Lower lobe of right lung (tissue), 2 donors: ENCODE measurements around the gene ANKRD26. TPM values are rescaled to one million over a fixed set of nuclear protein-coding genes. Genes with fewer than 3 reads are reported as not detected.
"Not testable (repeated sequence)": the region's sequence is repeated elsewhere in the genome, so short reads cannot be mapped to it uniquely, and the experiment has no call there.

Experiments used
- ATAC-seq, 2 donors: fragments of 200-7000 bp; cut with Tn5 transposase; one replicate each; pipeline ENCODE4 v1.9.1; 2020 to 2022; ENCODE audit warnings: mild to moderate bottlenecking in 2 of 2, moderate library complexity in 2 of 2
- DNase-seq: peaks from one replicate; pipeline ENCODE4 v3.0.0-alpha.2; 2020
- H3K27ac ChIP-seq: fragments of 200-600 bp; one replicate; pipeline ENCODE4 v1.8.0; 2022
- H3K27me3 ChIP-seq: fragments of 200-600 bp; one replicate; pipeline ENCODE4 v1.8.0; 2022; ENCODE audit warnings: low read depth
- H3K36me3 ChIP-seq: fragments of 200-600 bp; one replicate; pipeline ENCODE4 v1.8.0; 2022; ENCODE audit warnings: mild to moderate bottlenecking
- H3K4me1 ChIP-seq: fragments of 200-600 bp; one replicate; pipeline ENCODE4 v1.8.0; 2022
- H3K4me3 ChIP-seq: fragments of 200-600 bp; one replicate; pipeline ENCODE4 v1.8.0; 2022; ENCODE audit warnings: mild to moderate bottlenecking
- H3K9me3 ChIP-seq: fragments of 200-600 bp; one replicate; pipeline ENCODE4 v1.8.0; 2022
- intact Hi-C: fragments of 100-400 bp; cut with DNase I; formaldehyde crosslinking; loops from one replicate; pipeline ENCODE4 v1.11.0; 2022
- total RNA-seq: library from RNA; stranded (reverse); fragmentation: NEBNext Ultra II Directional; extraction: Animal tissue kit (Norgen Biotek cat#: 25700); gene quantifications from one replicate; pipeline ENCODE4 v1.2.1, GENCODE V29; 2021
- TF ChIP-seq, protein P1 (sequence below): fragments of 200-600 bp; IDR thresholded peaks from one replicate; pipeline ENCODE4 v1.8.0; 2022; ENCODE audit warnings: antibody characterized with exemption, mild to moderate bottlenecking
- donor health status: DM: no; HTN: yes; CAD: no; lungs with severe emphysema.

The ANKRD26 gene
- total RNA-seq, 1 donor from 2014 or later, result 7.5 TPM

DNA sequence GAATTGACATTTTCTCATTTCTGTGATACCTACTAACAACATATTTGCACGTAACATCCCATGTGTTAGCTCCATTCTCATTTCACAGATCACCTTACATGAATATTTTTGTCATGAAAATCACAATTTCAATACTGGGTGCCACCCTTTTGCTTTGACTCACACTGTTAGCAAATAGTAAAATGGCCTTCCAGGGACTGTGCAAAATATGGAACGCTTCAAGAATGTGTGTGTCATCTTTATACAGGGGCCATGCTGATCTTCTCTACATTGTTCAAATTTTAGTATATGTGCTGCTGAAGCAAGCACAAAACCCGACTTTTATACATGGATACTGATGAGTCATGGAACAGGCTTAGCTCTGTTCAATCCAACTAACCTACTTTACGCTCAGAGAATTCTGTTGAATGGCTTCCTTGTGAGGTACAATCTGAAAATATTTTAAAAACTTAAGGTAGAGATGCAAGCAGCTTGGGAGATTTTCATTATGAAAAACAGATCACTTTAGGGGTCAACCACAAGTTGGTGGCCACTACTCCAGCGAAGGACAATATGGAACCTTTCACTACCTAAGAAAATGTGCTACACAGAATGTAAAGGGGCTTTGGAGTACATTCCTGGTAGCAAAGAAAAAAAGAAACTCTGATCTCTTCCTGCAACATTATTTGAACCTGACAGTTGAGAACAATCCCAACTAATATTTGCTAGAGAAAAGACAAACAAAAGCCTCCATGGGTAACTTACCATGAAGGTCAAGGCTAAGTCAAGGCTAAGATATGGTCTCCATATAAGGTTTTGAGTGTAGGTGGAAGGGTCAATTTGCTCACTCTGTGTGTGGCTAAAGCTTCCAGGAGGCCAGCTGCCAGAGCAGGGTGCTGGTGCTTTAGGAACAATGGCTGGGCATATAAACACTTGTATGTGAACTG lies 11.9 kb downstream of the ANKRD26 start:
- TF ChIP-seq, protein P1, sequence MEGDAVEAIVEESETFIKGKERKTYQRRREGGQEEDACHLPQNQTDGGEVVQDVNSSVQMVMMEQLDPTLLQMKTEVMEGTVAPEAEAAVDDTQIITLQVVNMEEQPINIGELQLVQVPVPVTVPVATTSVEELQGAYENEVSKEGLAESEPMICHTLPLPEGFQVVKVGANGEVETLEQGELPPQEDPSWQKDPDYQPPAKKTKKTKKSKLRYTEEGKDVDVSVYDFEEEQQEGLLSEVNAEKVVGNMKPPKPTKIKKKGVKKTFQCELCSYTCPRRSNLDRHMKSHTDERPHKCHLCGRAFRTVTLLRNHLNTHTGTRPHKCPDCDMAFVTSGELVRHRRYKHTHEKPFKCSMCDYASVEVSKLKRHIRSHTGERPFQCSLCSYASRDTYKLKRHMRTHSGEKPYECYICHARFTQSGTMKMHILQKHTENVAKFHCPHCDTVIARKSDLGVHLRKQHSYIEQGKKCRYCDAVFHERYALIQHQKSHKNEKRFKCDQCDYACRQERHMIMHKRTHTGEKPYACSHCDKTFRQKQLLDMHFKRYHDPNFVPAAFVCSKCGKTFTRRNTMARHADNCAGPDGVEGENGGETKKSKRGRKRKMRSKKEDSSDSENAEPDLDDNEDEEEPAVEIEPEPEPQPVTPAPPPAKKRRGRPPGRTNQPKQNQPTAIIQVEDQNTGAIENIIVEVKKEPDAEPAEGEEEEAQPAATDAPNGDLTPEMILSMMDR, result no peak
- Histone ChIP-seq H3K9me3 (no peaks in the 10 kb centered on the region), H3K36me3 (peaks cover 58% of the 10 kb centered on the region), H3K4me3 (no peak overlapping the region), H3K27me3 (no peaks in the 10 kb centered on the region), H3K27ac (no peak overlapping the region), H3K4me1 (no peaks in the 10 kb centered on the region)
- DNase-seq (no peak), ATAC-seq (no peak)
- intact Hi-C loops, result no loop called here

DNA sequence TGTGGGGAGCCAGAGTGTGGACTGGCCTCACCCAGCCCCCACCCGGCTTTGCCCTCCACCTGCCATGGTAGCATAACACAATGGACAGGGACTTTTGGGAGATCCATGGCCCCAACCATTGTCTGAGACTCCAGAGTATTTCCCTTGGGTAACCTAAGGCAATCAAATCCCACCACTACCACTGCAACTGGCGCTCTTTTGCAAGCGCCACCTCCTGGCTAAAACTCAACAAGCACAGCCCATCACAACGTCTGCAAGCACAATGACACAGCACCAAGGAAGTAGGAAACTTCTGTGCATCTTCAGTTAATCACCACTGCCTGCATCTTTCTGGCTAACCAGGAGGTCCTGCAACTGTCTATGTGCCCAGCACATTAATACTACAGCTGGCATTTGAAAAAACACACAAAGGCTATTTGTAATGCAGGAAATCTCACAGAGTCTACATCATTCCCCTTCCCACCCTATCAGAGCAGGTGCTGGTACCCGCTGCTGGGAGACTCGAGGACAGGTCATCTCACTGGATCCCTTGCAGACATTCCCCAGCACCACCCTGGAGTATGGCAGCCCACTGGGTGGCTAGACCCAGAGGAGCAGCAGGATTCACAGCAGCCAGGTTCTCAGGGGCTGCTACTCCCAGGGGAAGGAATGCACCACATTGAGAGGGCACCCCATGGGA lies 27.7 kb downstream of the ANKRD26 start:
- intact Hi-C loops, result no loop called here
- Histone ChIP-seq H3K9me3 (no peaks in the 10 kb centered on the region), H3K4me1 (no peaks in the 10 kb centered on the region), H3K4me3 (no peak overlapping the region), H3K36me3 (peaks cover 54% of the 10 kb centered on the region), H3K27ac (no peak overlapping the region), H3K27me3 (no peaks in the 10 kb centered on the region)
- DNase-seq (no peak), ATAC-seq (no peak)
- TF ChIP-seq, protein P1, result no peak

DNA sequence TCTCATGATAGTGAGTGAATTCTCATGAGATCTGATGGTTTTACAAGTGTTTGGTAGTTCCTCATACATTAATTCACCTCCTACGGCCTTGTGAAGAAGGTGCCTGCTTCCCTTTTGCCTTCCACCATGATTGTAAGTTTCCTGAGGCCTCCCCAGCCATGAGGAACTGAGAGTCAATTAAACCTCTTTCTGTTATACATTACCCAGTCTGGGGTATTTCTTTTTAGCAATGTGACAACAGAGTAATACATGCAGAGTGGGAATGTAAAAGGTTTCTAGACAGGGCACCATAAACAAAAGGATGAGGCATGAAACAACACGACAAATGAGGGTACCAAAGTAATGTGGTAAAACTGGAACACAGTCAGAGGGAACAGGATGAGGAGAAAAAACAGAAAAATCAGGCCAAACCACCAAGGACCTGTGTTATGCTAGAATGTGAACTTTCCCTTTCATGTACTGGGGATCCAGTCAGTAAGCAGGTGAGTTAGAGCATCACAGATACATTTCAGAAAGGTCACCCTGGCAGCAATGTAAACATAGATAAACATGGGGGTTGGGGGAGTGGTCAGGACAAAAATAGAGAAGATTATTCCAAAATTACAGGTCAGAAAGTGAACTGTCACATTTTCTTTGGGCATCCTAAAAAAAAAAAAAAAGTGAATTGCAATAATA lies 31.9 kb downstream of the ANKRD26 start:
- intact Hi-C loops, result no loop called here
- TF ChIP-seq, protein P1, result no peak
- no peak overlapping the region for H3K27ac ChIP-seq
- H3K9me3 ChIP-seq, result no peaks in the 10 kb centered on the region
- peaks cover 38% of the 10 kb centered on the region for H3K36me3 ChIP-seq
- no peaks in the 10 kb centered on the region for H3K27me3 ChIP-seq
- ATAC-seq (no peak), DNase-seq (no peak)
- no peaks in the 10 kb centered on the region for H3K4me1 ChIP-seq
- no peak overlapping the region for H3K4me3 ChIP-seq

DNA sequence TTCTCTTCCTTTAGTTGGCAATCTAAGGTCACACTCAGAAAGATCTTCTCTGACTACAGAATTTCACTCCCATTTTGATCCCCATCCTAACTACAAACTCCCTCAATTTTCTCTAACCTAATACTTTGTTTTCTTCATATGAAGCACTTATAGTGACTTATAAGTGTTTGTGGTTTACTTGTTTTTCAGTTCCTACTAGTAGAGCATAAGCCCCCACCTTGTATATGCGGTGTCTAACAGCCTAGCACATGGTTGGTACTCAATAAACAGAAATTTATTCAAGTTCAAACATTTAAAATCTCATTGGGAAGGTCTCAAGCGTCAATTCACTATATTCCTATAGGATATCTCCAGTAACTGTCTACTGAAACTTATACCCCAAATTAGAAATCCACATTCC lies 35.2 kb downstream of the ANKRD26 start:
- DNase-seq, result no peak
- TF ChIP-seq, protein P1, result no peak

DNA sequence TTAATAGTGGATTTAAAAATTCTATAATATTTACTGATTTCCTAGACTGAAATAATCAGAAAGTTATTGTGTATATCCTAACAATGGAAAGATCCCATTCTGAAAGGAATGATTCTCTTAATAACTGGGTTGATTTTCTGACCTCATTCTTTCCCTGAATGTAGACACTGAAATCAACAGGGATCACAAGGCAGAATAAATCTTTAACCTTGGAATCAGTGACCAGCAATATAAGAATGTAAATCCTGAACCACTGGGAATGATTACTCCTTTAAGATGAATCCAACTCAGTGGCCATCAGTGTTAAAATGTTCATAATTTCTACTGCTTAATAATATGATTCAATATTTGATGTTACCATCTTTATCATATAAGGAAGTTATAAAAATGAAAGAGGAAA lies 47.6 kb downstream of the ANKRD26 start:
- Histone ChIP-seq H3K9me3 (no peaks in the 10 kb centered on the region), H3K36me3 (peaks cover 30% of the 10 kb centered on the region), H3K27ac (no peak overlapping the region), H3K27me3 (no peaks in the 10 kb centered on the region), H3K4me1 (no peaks in the 10 kb centered on the region), H3K4me3 (no peak overlapping the region)
- intact Hi-C loops, result no loop called here
- ATAC-seq (no peak), DNase-seq (no peak)
- TF ChIP-seq, protein P1, result no peak

More for the DNA sequence above, 35.2 kb downstream of the ANKRD26 start:
- Histone ChIP-seq H3K9me3 (no peaks in the 10 kb centered on the region), H3K27ac (no peak overlapping the region), H3K4me1 (no peaks in the 10 kb centered on the region), H3K4me3 (no peak overlapping the region), H3K27me3 (no peaks in the 10 kb centered on the region), H3K36me3 (peaks cover 51% of the 10 kb centered on the region)
- intact Hi-C loops, result no loop called here
- ATAC-seq, result no peak

DNA sequence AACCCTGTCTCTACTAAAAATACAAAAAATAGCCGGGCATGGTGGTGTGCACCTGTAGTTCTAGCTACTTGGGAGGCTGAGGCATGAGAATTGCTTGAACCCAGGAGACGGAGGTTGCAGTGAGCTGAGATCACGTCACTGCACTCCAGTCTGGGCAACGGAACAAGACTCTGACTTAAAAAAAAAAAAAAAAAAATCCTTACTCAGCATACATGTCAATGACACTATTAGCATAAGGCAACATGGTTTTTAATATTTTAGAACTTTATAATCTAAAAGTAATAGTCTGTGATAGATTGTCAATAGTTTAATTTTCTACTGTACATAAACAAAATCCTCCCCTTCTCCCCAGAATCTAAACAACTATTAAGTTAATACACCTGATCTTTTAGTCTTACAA lies 55.0 kb downstream of the ANKRD26 start:
- H3K27ac ChIP-seq, H3K4me1 ChIP-seq, intact Hi-C loops, H3K9me3 ChIP-seq, ATAC-seq, DNase-seq, H3K4me3 ChIP-seq, H3K27me3 ChIP-seq: not testable (repeated sequence)
- H3K36me3 ChIP-seq, result peaks cover 51% of the 10 kb centered on the region
